ENCODE measurements around the gene PPP2CA.
"Not testable (repeated sequence)": the region's sequence is repeated elsewhere in the genome, so short reads cannot be mapped to it uniquely, and the experiment has no call there.

Gene PPP2CA

GRCh38 chr5:134188092-134188491 is 37.8 kb downstream of the PPP2CA start:
- DNase-seq = no peak

GRCh38 chr5:134184155-134185135 is 41.4 kb downstream of the PPP2CA start:
- DNase-seq = peak; percentile 78 to 83

GRCh38 chr5:134183481-134183880 is 42.4 kb downstream of the PPP2CA start:
- no peak for DNase-seq

GRCh38 chr5:134178096-134178419 is 47.8 kb downstream of the PPP2CA start:
- no peak for DNase-seq

GRCh38 chr5:134177369-134178095 is 48.3 kb downstream of the PPP2CA start:
- DNase-seq = no peak

GRCh38 chr5:134176511-134177368 is 49.1 kb downstream of the PPP2CA start, which contains the start of gene SKP1:
Gene SKP1 (minus strand): TSS chr5:134176950. CDS start chr5:134174022, 2,928 bp downstream.
- peak; percentile 87 to 89 for DNase-seq

- DNase-seq = no peak
Observed at GRCh38 chr5:134175921-134176510, 49.9 kb downstream of the PPP2CA start.

- DNase-seq = no peak
Observed at GRCh38 chr5:134174841-134175839, 50.7 kb downstream of the PPP2CA start.

- no peak for DNase-seq
Observed at GRCh38 chr5:134171972-134172371, 53.9 kb downstream of the PPP2CA start.

GRCh38 chr5:134162592-134162991 is 63.3 kb downstream of the PPP2CA start:
- DNase-seq = no peak

GRCh38 chr5:134161513-134162395 is 64.1 kb downstream of the PPP2CA start:
- DNase-seq = no peak

- DNase-seq = no peak
Observed at GRCh38 chr5:134153657-134154056, 72.2 kb downstream of the PPP2CA start.

GRCh38 chr5:134153241-134153640 is 72.6 kb downstream of the PPP2CA start:
- no peak for DNase-seq

- DNase-seq = not testable (repeated sequence)
Observed at GRCh38 chr5:134152173-134152832, 73.6 kb downstream of the PPP2CA start.

- DNase-seq = no peak
Observed at GRCh38 chr5:134151723-134152122, 74.2 kb downstream of the PPP2CA start.

GRCh38 chr5:134149571-134150303 is 76.1 kb downstream of the PPP2CA start:
- DNase-seq = no peak

GRCh38 chr5:134148986-134149539 is 76.8 kb downstream of the PPP2CA start:
- DNase-seq = no peak

GRCh38 chr5:134148316-134148715 is 77.6 kb downstream of the PPP2CA start:
- no peak for DNase-seq

Data from CD4-positive, alpha-beta T cell treated with Interleukin-4 for 1 hour (primary cell).